HepG2 (cell line): ENCODE measurements around the gene PLD4. TPM values are rescaled to one million over a fixed set of nuclear protein-coding genes. Genes with fewer than 3 reads are reported as not detected.

ENCODE experiments used
- ATAC-seq: fragments of 200-7000 bp; cut with Tn5 transposase; 3 replicates; pipeline ENCODE4 v1.9.1; 2020; ENCODE audit warnings: mild to moderate bottlenecking, moderate library complexity
- BruUV-seq: library from RNA; stranded (reverse); fragments of 400-500 nt; replicated peaks from 2 replicates; lab custom pipeline; 2021; lab: Mats Ljungman, UMichigan
- CTCF ChIA-PET: fragments of 300-600 bp; formaldehyde crosslinking; extraction: SDS; loops from one replicate; lab custom pipeline; 2021; ENCODE audit warnings: low total read pairs, inconsistent platforms, low intra/inter-chr PET ratio; lab: Yijun Ruan, JAX
- POLR2A ChIA-PET: fragments of 350-600 bp; sonication (Branson Sonifier 250); formaldehyde crosslinking; loops from one replicate; lab custom pipeline; 2020; ENCODE audit warnings: antibody characterized with exemption, inconsistent platforms; lab: Yijun Ruan, JAX
- DNase-seq: peaks from one replicate; pipeline ENCODE4 v3.0.0-alpha.2; 2015; ENCODE audit warnings: low spot score
- FAIRE-seq: peaks from 3 replicates; lab custom pipeline; 2011; peaks lifted over from hg19 to GRCh38; lab: Jason Lieb, UNC
- H2AFZ ChIP-seq: one replicate; pipeline ENCODE4 v1.6.1; 2011; ENCODE audit warnings: low read length, inconsistent platforms
- H3K27ac ChIP-seq: fragments of 300-600 bp; 3 replicates; pipeline ENCODE4 v1.8.0; 2011; ENCODE audit warnings: mixed run types, mild to moderate bottlenecking, mixed read lengths, low read length, inconsistent platforms; ENCODE audit not compliant: insufficient read depth; ENCODE audit errors: extremely low read length
- H3K27me3 ChIP-seq, 2 experiments: fragments of 200-600 bp in 1 of 2; 2 replicates in 1 of 2; 3 replicates in 1 of 2; pipeline versions ENCODE4 v1.6.0 to v1.8.0; 2011; ENCODE audit warnings: low read length in 2 of 2, mild to moderate bottlenecking in 2 of 2, moderate library complexity in 2 of 2, inconsistent platforms in 1 of 2; ENCODE audit not compliant: insufficient read depth in 2 of 2, control insufficient read depth in 1 of 2
- H3K36me3 ChIP-seq, 2 experiments: fragments of 200-600 bp in 1 of 2; replicated peaks in 1 of 2; 2 replicates in 1 of 2; 3 replicates in 1 of 2; pipeline versions ENCODE4 v1.5.1 to v1.8.0; 2011; ENCODE audit warnings: low read length in 2 of 2, inconsistent platforms in 1 of 2; ENCODE audit not compliant: insufficient read depth in 2 of 2, control insufficient read depth in 1 of 2
- H3K4me1 ChIP-seq: 2 replicates; pipeline ENCODE4 v1.5.1; 2012; ENCODE audit warnings: low read length, inconsistent platforms; ENCODE audit not compliant: insufficient read depth
- H3K4me2 ChIP-seq: 2 replicates; pipeline ENCODE4 v1.6.0; 2011; ENCODE audit warnings: low read depth, low read length, inconsistent platforms
- H3K4me3 ChIP-seq, 3 experiments: fragments of 200-600 bp in 1 of 3; sonication (generic), shearing (Covaris generic) in 1 of 3; replicated peaks in 1 of 3; 2 replicates each; pipeline ENCODE4 v1.5.1; 2011 to 2016; ENCODE audit warnings: low read length in 3 of 3, inconsistent platforms in 2 of 3, low read depth in 2 of 3, mild to moderate bottlenecking in 2 of 3, control low read depth in 1 of 3, mixed read lengths in 1 of 3; ENCODE audit not compliant: insufficient read depth in 1 of 3
- H3K79me2 ChIP-seq: one replicate; pipeline ENCODE4 v1.6.1; 2011; ENCODE audit warnings: low read length, inconsistent platforms; ENCODE audit not compliant: insufficient read depth
- H3K9ac ChIP-seq: 2 replicates; pipeline ENCODE4 v1.6.0; 2011; ENCODE audit warnings: mild to moderate bottlenecking, low read depth, low read length, inconsistent platforms; ENCODE audit not compliant: insufficient read depth
- H3K9me3 ChIP-seq: 2 replicates; pipeline ENCODE4 v1.5.1; 2012; ENCODE audit warnings: mild to moderate bottlenecking, low read length
- H4K20me1 ChIP-seq: 2 replicates; pipeline ENCODE4 v1.6.0; 2011; ENCODE audit warnings: inconsistent platforms, mild to moderate bottlenecking, low read length, moderate library complexity; ENCODE audit not compliant: insufficient read depth
- AKAP8 ChIP-seq: sonication (generic); formaldehyde crosslinking; IDR thresholded peaks from 2 replicates; pipeline ENCODE4 v1.5.1; 2020; ENCODE audit warnings: mild to moderate bottlenecking, missing genetic modification reagents
- CTCF ChIP-seq: sonication (generic); formaldehyde crosslinking; IDR thresholded peaks from 2 replicates; pipeline ENCODE4 v1.5.0; 2020; ENCODE audit warnings: mild to moderate bottlenecking, missing genetic modification reagents, moderate library complexity
- DMAP1 ChIP-seq: IDR thresholded peaks from 2 replicates; pipeline ENCODE4 v1.6.1; 2016
- HNRNPLL ChIP-seq: fragments of 200-400 bp; formaldehyde crosslinking; IDR thresholded peaks from 2 replicates; pipeline ENCODE4 v1.6.1; 2017; ENCODE audit warnings: mild to moderate bottlenecking, low read depth, low read length; ENCODE audit not compliant: poor library complexity, severe bottlenecking
- KDM2A ChIP-seq: sonication (generic); formaldehyde crosslinking; IDR thresholded peaks from 2 replicates; pipeline ENCODE4 v1.4.0; 2020; ENCODE audit warnings: low read depth, missing genetic modification reagents, borderline replicate concordance
- MEF2D ChIP-seq: sonication (generic); formaldehyde crosslinking; IDR thresholded peaks from 2 replicates; pipeline ENCODE4 v1.5.1; 2020; ENCODE audit warnings: mild to moderate bottlenecking, missing genetic modification reagents
- RBM22 ChIP-seq: fragments of 200-400 bp; formaldehyde crosslinking; optimal IDR thresholded peaks from 2 replicates; pipeline ENCODE3; 2017; ENCODE audit warnings: mild to moderate bottlenecking, low read length, moderate library complexity
- RELA ChIP-seq: sonication (generic); formaldehyde crosslinking; IDR thresholded peaks from 2 replicates; pipeline ENCODE4 v1.4.0; 2020; ENCODE audit warnings: missing genetic modification reagents
- SNRNP70 ChIP-seq: fragments of 200-400 bp; formaldehyde crosslinking; IDR thresholded peaks from 2 replicates; pipeline ENCODE4 v1.6.1; 2017; ENCODE audit warnings: mild to moderate bottlenecking, low read depth, low read length, moderate library complexity
- SP1 ChIP-seq, 2 experiments: fragments of 450-650 bp in 1 of 2; sonication (generic) in 1 of 2; formaldehyde crosslinking in 1 of 2; IDR thresholded peaks; 2 replicates each; pipeline versions ENCODE4 v1.4.0 to v1.6.1; 2016 to 2020; ENCODE audit warnings: missing genetic modification reagents in 1 of 2
- STAG1 ChIP-seq: sonication (generic); formaldehyde crosslinking; IDR thresholded peaks from 2 replicates; pipeline ENCODE4 v1.4.0; 2020; ENCODE audit warnings: missing genetic modification reagents
- ZFP91 ChIP-seq: sonication (generic); formaldehyde crosslinking; IDR thresholded peaks from 2 replicates; pipeline ENCODE4 v1.9.0; 2022; ENCODE audit warnings: missing genetic modification reagents, mild to moderate bottlenecking, borderline replicate concordance
- ZNF501 ChIP-seq: sonication (generic); formaldehyde crosslinking; IDR thresholded peaks from 2 replicates; pipeline ENCODE4 v1.5.1; 2020; ENCODE audit warnings: mild to moderate bottlenecking, moderate library complexity, missing genetic modification reagents
- ZNF556 ChIP-seq: sonication (generic); formaldehyde crosslinking; IDR thresholded peaks from 2 replicates; pipeline ENCODE4 v1.4.0; 2020; ENCODE audit warnings: mild to moderate bottlenecking, missing genetic modification reagents, borderline replicate concordance
- ZNF687 ChIP-seq: sonication (generic); formaldehyde crosslinking; IDR thresholded peaks from 2 replicates; pipeline ENCODE4 v1.5.1; 2020; ENCODE audit warnings: mild to moderate bottlenecking, missing genetic modification reagents, moderate library complexity
- WGBS: methylation state at CpG from one replicate; pipeline ENCODE4 v1.1.6; 2017; ENCODE audit warnings: low lambda C conversion rate; 5-methylcytosine and 5-hydroxymethylcytosine counted together
- in situ Hi-C: cut with HindIII; loops from 2 replicates; pipeline ENCODE4 v1.10.0; 2017; ENCODE audit warnings: low pct_unique_long_range_greater_than_20kb; ENCODE audit not compliant: extremely low pct_ligation_motif_present
- intact Hi-C: fragments of 100-400 bp; cut with micrococcal nuclease; formaldehyde crosslinking; loops from one replicate; pipeline ENCODE4 v1.10.0; 2022; ENCODE audit not compliant: unreplicated experiment
- polyA plus RNA-seq, 8 experiments: library from polyadenylated mRNA; depleted of rRNA in 3 of 8; stranded (reverse) in 7 of 8; unstranded in 1 of 8; fragments of >200 nt; fragmentation: Illumina TruSeq in 4 of 8; extraction: Trizol in 4 of 8; gene quantifications; 2 replicates each; pipeline versions ENCODE4 v1.2.1 to v1.2.3, GENCODE V29; 2011 to 2016; ENCODE audit warnings: low read depth in 4 of 8, missing spikeins in 1 of 8, mixed read lengths in 1 of 8; ENCODE audit not compliant: insufficient read depth in 1 of 8
- total RNA-seq, 5 experiments: library from RNA; depleted of rRNA; stranded (reverse); fragments of >200 nt; fragmentation: Illumina TruSeq; extraction: Trizol; gene quantifications; 2 replicates each; pipeline ENCODE4 v1.2.3, GENCODE V29; 2016; ENCODE audit warnings: low read depth in 1 of 5

Gene PLD4
- total and polyA plus RNA-seq, 2 of the 13 experiments (the other 11 are each of a cell fraction or from before 2014, with no cell fraction given): not detected

- H3K36me3 ChIP-seq: no peaks in the 10 kb centered on the region
- H4K20me1 ChIP-seq: no peaks in the 10 kb centered on the region
- DNase-seq (peak; percentile 36), FAIRE-seq (no peak), ATAC-seq (peak; percentile 69)
- ChIA-PET CTCF (interaction anchor here (1.1 to 1.5 kb wide), 2 partner anchors 112 to 113 kb away, joined by 4 to 5 read pairs; no protein-coding TSS in a partner anchor), POLR2A (no interaction called here)
- in situ Hi-C loops (no loop called here), intact Hi-C loops (loop anchor here (2.0 kb wide), 1 partner anchor 14 kb away; no protein-coding TSS in a partner anchor)
- peak overlapping the region; percentile 36 for H3K4me2 ChIP-seq
- H3K4me3 ChIP-seq: peak overlapping the region in 2 of 3 experiments; percentile 38 to 58; a peak in 3 of 6 replicates
- WGBS: 13% methylated on average over 40 of the region's 100 CpGs
- BruUV-seq: no TSS peak
- no peaks in the 10 kb centered on the region for H3K79me2 ChIP-seq
- peaks cover 25 to 90% of the 10 kb centered on the region in 2 experiments for H3K27me3 ChIP-seq
- H3K27ac ChIP-seq: no peak overlapping the region
- no peaks in the 10 kb centered on the region; the same call in 1 of the 2 replicates for H3K4me1 ChIP-seq
- no peak overlapping the region for H3K9ac ChIP-seq
- no peaks in the 10 kb centered on the region for H3K9me3 ChIP-seq
- no peak overlapping the region for H2AFZ ChIP-seq
- TF ChIP-seq ZNF687 (peak; percentile 30; the same call in 1 of the 2 replicates), KDM2A (CRISPR knock-in tag) (peak; percentile 62; the same call in 1 of the 2 replicates), CTCF (CRISPR knock-in tag) (peak; percentile 73), ZNF501 (CRISPR knock-in tag) (peak; percentile 35; the same call in 1 of the 2 replicates), SNRNP70 (no peak), AKAP8 (no peak), ZFP91 (CRISPR knock-in tag) (peak; percentile 18; the same call in 1 of the 2 replicates), SP1 (IDR thresholded peaks at IDR 0.05) (no peak), SP1 (CRISPR knock-in tag; IDR thresholded peaks at IDR 0.05) (peak; percentile 52), STAG1 (peak; percentile 38), RBM22 (no peak), MEF2D (CRISPR knock-in tag) (no peak), RELA (CRISPR knock-in tag) (no peak), ZNF556 (CRISPR knock-in tag) (no peak), HNRNPLL (peak; percentile 63), DMAP1 (CRISPR knock-in tag) (no peak)
Measured at GRCh38 chr14:104932676-104933631, 8.3 kb downstream of the PLD4 start.
